ENCODE data around the gene ARRB2.
"Not testable (repeated sequence)": the region's sequence is repeated elsewhere in the genome, so short reads cannot be mapped to it uniquely, and the experiment has no call there.

Gene ARRB2

GRCh38 chr17:4709794-4710692 is at the start of gene ARRB2:
ARRB2 (plus strand) TSS chr17:4710632; CDS start chr17:4710722, 90 bp downstream.
- peak; percentile 91 for FAIRE-seq

- FAIRE-seq = no peak
Measured at GRCh38 chr17:4663711-4664110, 46.7 kb upstream of the ARRB2 start.

- FAIRE-seq = no peak
Measured at GRCh38 chr17:4664230-4664629, 46.2 kb upstream of the ARRB2 start.

GRCh38 chr17:4665027-4665426 is 45.4 kb upstream of the ARRB2 start:
- no peak for FAIRE-seq

GRCh38 chr17:4666296-4666695 is 44.1 kb upstream of the ARRB2 start:
- no peak for FAIRE-seq

GRCh38 chr17:4667166-4667565 is 43.3 kb upstream of the ARRB2 start:
- no peak for FAIRE-seq

GRCh38 chr17:4672055-4672630 is 38.3 kb upstream of the ARRB2 start:
- no peak for FAIRE-seq

GRCh38 chr17:4672751-4673150 is 37.7 kb upstream of the ARRB2 start:
- no peak for FAIRE-seq

- no peak for FAIRE-seq
Measured at GRCh38 chr17:4673169-4673568, 37.3 kb upstream of the ARRB2 start.

- no peak for FAIRE-seq
Measured at GRCh38 chr17:4673986-4674684, 36.3 kb upstream of the ARRB2 start.

- FAIRE-seq = no peak
Measured at GRCh38 chr17:4674685-4674998, 35.8 kb upstream of the ARRB2 start.

GRCh38 chr17:4675791-4676190 is 34.6 kb upstream of the ARRB2 start:
- no peak for FAIRE-seq

GRCh38 chr17:4676791-4677190 is 33.6 kb upstream of the ARRB2 start:
- FAIRE-seq = no peak

GRCh38 chr17:4678448-4679026 is 31.9 kb upstream of the ARRB2 start:
- no peak for FAIRE-seq

GRCh38 chr17:4679658-4680057 is 30.8 kb upstream of the ARRB2 start:
- FAIRE-seq = no peak

- FAIRE-seq = not testable (repeated sequence)
Measured at GRCh38 chr17:4683739-4684138, 26.7 kb upstream of the ARRB2 start.

GRCh38 chr17:4689872-4690271 is 20.6 kb upstream of the ARRB2 start:
- not testable (repeated sequence) for FAIRE-seq

- FAIRE-seq = no peak
Measured at GRCh38 chr17:4690745-4691144, 19.7 kb upstream of the ARRB2 start.

- FAIRE-seq = no peak
Measured at GRCh38 chr17:4691686-4692085, 18.7 kb upstream of the ARRB2 start.

GRCh38 chr17:4693416-4693815 is 17.0 kb upstream of the ARRB2 start:
- FAIRE-seq = no peak

GRCh38 chr17:4696437-4696805 is 14.0 kb upstream of the ARRB2 start:
- no peak for FAIRE-seq

- not testable (repeated sequence) for FAIRE-seq
Measured at GRCh38 chr17:4699401-4700056, 10.9 kb upstream of the ARRB2 start.

- no peak for FAIRE-seq
Measured at GRCh38 chr17:4701116-4701515, 9.3 kb upstream of the ARRB2 start.
